A673 (cell line): Measurements from ENCODE around the gene NUP210L.
"Not testable (repeated sequence)": the region's sequence is repeated elsewhere in the genome, so short reads cannot be mapped to it uniquely, and the experiment has no call there.

Source experiments
- CTCF ChIP-seq: fragments of 300-800, 200-600 bp; sonication (generic); conservative IDR thresholded peaks from 2 replicates; pipeline ENCODE4 v1.5.1; 2017; ENCODE audit warnings: low read depth, mild to moderate bottlenecking, antibody characterized with exemption, low read length, moderate library complexity, mixed read lengths
- EZH2 ChIP-seq: fragments of 200-600 bp; sonication (generic); IDR thresholded peaks from 2 replicates; pipeline ENCODE4 v1.6.1; 2017; ENCODE audit warnings: borderline replicate concordance, low read depth, mild to moderate bottlenecking, mixed read lengths, antibody characterized with exemption, low read length; ENCODE audit not compliant: poor library complexity, severe bottlenecking

DNA sequence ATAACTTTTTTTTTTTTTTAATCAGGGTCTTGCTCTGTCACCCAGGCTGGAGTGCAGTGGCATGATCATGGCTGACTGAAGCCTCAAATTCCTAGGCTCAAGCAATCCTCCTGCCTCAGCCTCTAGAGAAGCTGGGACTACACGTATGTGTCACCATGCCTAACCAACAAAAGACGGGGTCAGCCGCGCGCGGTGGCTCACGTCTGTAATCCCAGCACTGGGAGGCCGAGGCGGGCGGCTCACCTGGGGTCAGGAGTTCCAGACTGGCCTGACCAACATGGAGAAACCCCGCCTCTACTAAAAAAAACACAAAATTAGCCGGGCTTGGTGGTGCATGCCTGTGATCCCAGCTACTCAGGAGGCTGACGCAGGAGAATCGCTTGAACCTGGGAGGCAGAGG, 142.3 kb downstream of the NUP210L start:
- not testable (repeated sequence) for TF ChIP-seq EZH2, CTCF
